AG04450 (cell line): ENCODE data around the gene ZBTB32. TPM values are rescaled to one million over a fixed set of nuclear protein-coding genes. Genes with fewer than 3 reads are reported as not detected.

Experiments
- CTCF ChIA-PET: fragments of 300-600, 350-600 bp; formaldehyde crosslinking; extraction: SDS; loops from one replicate; lab custom pipeline; 2022; ENCODE audit warnings: antibody characterized with exemption, inconsistent platforms; lab: Charles Lee
- POLR2A ChIA-PET: fragments of 350-600 bp; formaldehyde crosslinking; extraction: SDS; loops from one replicate; lab custom pipeline; 2021; ENCODE audit warnings: antibody characterized with exemption, inconsistent platforms; lab: Yijun Ruan, JAX
- DNase-seq: peaks from one replicate; pipeline ENCODE4 v3.0.0-alpha.2; 2011; ENCODE audit warnings: low read depth, low spot score
- H3K27ac ChIP-seq: one replicate; pipeline ENCODE4 v1.5.1; 2012; ENCODE audit warnings: low read depth, low read length, control low read depth
- H3K27me3 ChIP-seq: one replicate; pipeline ENCODE4 v1.6.0; 2012; ENCODE audit warnings: low read length; ENCODE audit not compliant: control insufficient read depth, insufficient read depth
- H3K4me3 ChIP-seq: 2 replicates; pipeline ENCODE4 v1.5.1; 2011; ENCODE audit warnings: mild to moderate bottlenecking, low read depth, low read length, control low read depth
- H3K9me3 ChIP-seq: 2 replicates; pipeline ENCODE4 v1.5.1; 2012; ENCODE audit warnings: low read length; ENCODE audit not compliant: control insufficient read depth, insufficient read depth
- CTCF ChIP-seq: IDR thresholded peaks from 2 replicates; pipeline ENCODE4 v1.5.1; 2011; ENCODE audit warnings: low read depth, low read length, control low read depth, inconsistent platforms
- polyA plus RNA-seq: library from polyadenylated mRNA; depleted of rRNA; stranded (reverse); fragments of >200 nt; gene quantifications from 2 replicates; pipeline ENCODE4 v1.2.3, GENCODE V29; 2011

Gene ZBTB32
- polyA plus RNA-seq, 1 experiment: not detected

GRCh38 chr19:35702223-35703012, 1.9 kb upstream of the ZBTB32 start:
- ChIA-PET CTCF (interaction anchor here (0.6 to 3.3 kb wide), 4 partner anchors 8 to 232 kb away, joined by 3 to 23 read pairs (median 4); no protein-coding TSS in a partner anchor), POLR2A (interaction anchor here (0.6 to 1.2 kb wide), 5 partner anchors 35 to 536 kb away, joined by 3 to 6 read pairs (median 4); partner anchors contain the start of genes COX6B1 and HAUS5)
- Histone ChIP-seq H3K27ac (no peak overlapping the region), H3K9me3 (peaks cover 4% of the 10 kb centered on the region; the same call in 1 of the 2 replicates), H3K4me3 (peak overlapping the region; percentile 66), H3K27me3 (no peaks in the 10 kb centered on the region)
- TF ChIP-seq CTCF: no peak
- peak; percentile 94 for DNase-seq

- CTCF ChIA-PET: interaction anchor here (0.8 to 3.3 kb wide), 2 partner anchors 9 to 11 kb away, joined by 4 to 23 read pairs; no protein-coding TSS in a partner anchor
- no peak for TF ChIP-seq CTCF
- Histone ChIP-seq H3K27ac (no peak overlapping the region), H3K9me3 (peaks cover 4% of the 10 kb centered on the region; the same call in 1 of the 2 replicates), H3K27me3 (no peaks in the 10 kb centered on the region), H3K4me3 (no peak overlapping the region)
- no peak for DNase-seq
- POLR2A ChIA-PET: no interaction called here
Measured at GRCh38 chr19:35703343-35703742, 1.0 kb upstream of the ZBTB32 start.

GRCh38 chr19:35708391-35708790, 4.0 kb downstream of the ZBTB32 start:
- TF ChIP-seq CTCF: no peak
- H3K27me3 ChIP-seq: peaks cover 2% of the 10 kb centered on the region
- DNase-seq: no peak
- H3K27ac ChIP-seq: no peak overlapping the region
- H3K9me3 ChIP-seq: peaks cover 4% of the 10 kb centered on the region; the same call in 1 of the 2 replicates
- no peak overlapping the region for H3K4me3 ChIP-seq
- CTCF ChIA-PET: interaction anchor here (1.2 kb wide), 1 partner anchor 15 kb away, joined by 9 read pairs; no protein-coding TSS in a partner anchor
- POLR2A ChIA-PET: no interaction called here

GRCh38 chr19:35710784-35711723, 6.7 kb downstream of the ZBTB32 start:
- ChIA-PET CTCF (interaction anchor here (0.6 to 1.5 kb wide), 3 partner anchors 18 to 114 kb away, joined by 4 to 7 read pairs (median 5); no protein-coding TSS in a partner anchor), POLR2A (no interaction called here)
- no peak overlapping the region for H3K4me3 ChIP-seq

More at GRCh38 chr19:35710784-35711723, 6.7 kb downstream of the ZBTB32 start:
- no peak overlapping the region for H3K27ac ChIP-seq
- H3K27me3 ChIP-seq: peaks cover 2% of the 10 kb centered on the region
- no peaks in the 10 kb centered on the region; the same call in 1 of the 2 replicates for H3K9me3 ChIP-seq
- no peak for TF ChIP-seq CTCF
- no peak for DNase-seq
